ENCODE measurements around the gene ATP6V1E1. TPM values are rescaled to one million over a fixed set of nuclear protein-coding genes. Genes with fewer than 3 reads are reported as not detected.

ATP6V1E1 gene
- total RNA-seq, 2 donors from 2014 or later: 129 to 144 TPM

DNA sequence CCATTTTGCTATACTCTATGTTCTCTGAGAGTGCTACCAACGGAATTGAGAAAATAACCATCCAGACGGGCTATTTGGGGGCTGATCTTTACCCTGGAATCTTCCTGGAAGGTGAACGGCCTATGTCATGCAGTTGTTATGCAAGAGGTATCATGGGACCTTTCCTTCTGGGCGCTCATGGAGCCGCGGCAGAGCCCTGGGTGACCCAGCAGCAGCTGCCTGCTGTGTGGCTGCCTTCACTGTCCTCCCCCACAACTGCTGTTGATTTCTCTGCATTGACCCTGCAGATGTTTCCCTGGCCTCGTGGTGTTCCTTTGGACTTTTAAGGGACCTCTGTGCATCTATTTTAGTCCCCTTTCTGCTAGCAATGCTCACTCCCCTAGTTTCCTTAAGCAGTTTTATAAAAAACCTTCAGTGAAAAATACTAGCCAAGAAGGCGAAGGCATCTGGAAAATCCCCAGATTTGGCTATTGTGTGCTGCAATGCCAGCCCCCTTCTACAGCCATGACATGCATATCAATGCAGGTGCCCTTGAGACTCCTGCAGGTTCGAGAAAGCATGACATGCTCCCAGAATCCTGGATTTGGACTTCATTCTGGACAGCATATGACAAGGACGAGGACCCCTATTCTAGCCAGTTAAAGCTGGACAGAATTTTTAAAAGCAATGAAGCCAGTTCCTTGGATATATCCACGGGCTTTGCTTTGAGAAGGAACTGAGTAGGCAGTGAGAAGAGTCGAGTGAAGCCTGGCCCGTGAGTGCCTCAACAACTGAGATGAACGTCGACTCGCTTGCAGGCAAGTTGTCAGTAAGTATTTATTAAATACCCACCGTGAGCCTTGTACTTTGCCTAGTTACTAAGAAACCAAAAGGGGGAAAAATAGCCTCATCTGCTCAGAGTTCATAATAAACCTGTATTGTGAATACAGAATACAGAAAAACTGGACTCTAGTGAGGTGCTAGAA is 65.4 kb downstream of the ATP6V1E1 start, which contains the start of gene SLC25A18:
TSS of gene SLC25A18 (plus strand) at position 593 of the 965 bp plus-strand sequence. CDS start 16,447 bp downstream, outside the sequence.
- Mint-ChIP-seq H3K27ac (peak within 1 kb of the TSS; percentile 88), H3K4me1 (peaks cover 14% of the 10 kb centered on the region), H3K9me3 (peaks cover 23% of the 10 kb centered on the region), H3K36me3 (ENCODE audit: low read depth) (peaks cover 46% of the 10 kb centered on the region), H3K4me3 (no peak within 1 kb of the TSS), H3K27me3 (ENCODE audit: insufficient read depth) (no peaks in the 10 kb centered on the region)
- WGBS, 2 experiments (ENCODE audit: insufficient coverage in 1 of 2, insufficient read length in 1 of 2): 77% methylated on average over 17 of the region's 17 CpGs
- no peak within 1 kb of the TSS for H3K4me3 ChIP-seq (ENCODE audit: low read length)
- DNase-seq: peak; percentile 72
- H3K9ac ChIP-seq (ENCODE audit: extremely low read depth, low read length, poor library complexity, severe bottlenecking): no peak within 1 kb of the TSS
- H3K9me3 ChIP-seq (ENCODE audit: control insufficient read depth, low read length): peaks cover 19% of the 10 kb centered on the region
- TF ChIP-seq, protein P1, sequence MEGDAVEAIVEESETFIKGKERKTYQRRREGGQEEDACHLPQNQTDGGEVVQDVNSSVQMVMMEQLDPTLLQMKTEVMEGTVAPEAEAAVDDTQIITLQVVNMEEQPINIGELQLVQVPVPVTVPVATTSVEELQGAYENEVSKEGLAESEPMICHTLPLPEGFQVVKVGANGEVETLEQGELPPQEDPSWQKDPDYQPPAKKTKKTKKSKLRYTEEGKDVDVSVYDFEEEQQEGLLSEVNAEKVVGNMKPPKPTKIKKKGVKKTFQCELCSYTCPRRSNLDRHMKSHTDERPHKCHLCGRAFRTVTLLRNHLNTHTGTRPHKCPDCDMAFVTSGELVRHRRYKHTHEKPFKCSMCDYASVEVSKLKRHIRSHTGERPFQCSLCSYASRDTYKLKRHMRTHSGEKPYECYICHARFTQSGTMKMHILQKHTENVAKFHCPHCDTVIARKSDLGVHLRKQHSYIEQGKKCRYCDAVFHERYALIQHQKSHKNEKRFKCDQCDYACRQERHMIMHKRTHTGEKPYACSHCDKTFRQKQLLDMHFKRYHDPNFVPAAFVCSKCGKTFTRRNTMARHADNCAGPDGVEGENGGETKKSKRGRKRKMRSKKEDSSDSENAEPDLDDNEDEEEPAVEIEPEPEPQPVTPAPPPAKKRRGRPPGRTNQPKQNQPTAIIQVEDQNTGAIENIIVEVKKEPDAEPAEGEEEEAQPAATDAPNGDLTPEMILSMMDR (conservative IDR thresholded peaks at IDR 0.05): peak; percentile 64
- no peaks in the 10 kb centered on the region for H3K27me3 ChIP-seq (ENCODE audit: control insufficient read depth, insufficient read depth, low read length, poor library complexity, severe bottlenecking)
- no peaks in the 10 kb centered on the region for H3K4me1 ChIP-seq (ENCODE audit: control insufficient read depth, insufficient read depth, low read length)
- peaks cover 22% of the 10 kb centered on the region for H3K36me3 ChIP-seq (ENCODE audit: control insufficient read depth, insufficient read depth, low read length)
- H3K27ac ChIP-seq (ENCODE audit: low read depth, low read length): peak within 1 kb of the TSS; percentile 57

DNA sequence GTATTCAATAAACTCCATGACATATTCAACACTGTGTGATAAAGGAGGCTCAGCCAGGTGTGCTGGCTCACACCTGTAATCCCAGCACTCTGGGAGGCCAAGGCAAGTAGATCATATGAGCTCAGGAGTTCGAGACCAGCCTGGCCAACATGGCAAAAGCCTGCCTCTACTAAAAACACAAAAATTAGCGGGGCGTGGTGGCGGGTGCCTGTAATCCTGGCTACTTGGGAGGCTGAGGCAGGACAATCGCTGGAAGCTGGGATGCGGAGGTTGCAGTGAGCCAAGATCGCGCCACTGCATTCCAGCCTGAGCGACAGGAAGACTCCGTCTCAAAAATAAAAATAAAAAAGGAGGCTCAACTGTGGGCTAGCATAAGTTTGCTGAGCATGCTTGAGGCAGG is 69.4 kb downstream of the ATP6V1E1 start:
- Mint-ChIP-seq H3K4me3 (no peak overlapping the region), H3K36me3 (ENCODE audit: low read depth) (peaks cover 68% of the 10 kb centered on the region), H3K4me1 (peaks cover 14% of the 10 kb centered on the region), H3K27ac (no peak overlapping the region), H3K9me3 (peaks cover 23% of the 10 kb centered on the region), H3K27me3 (ENCODE audit: insufficient read depth) (no peaks in the 10 kb centered on the region)
- peaks cover 55% of the 10 kb centered on the region for H3K36me3 ChIP-seq (ENCODE audit: control insufficient read depth, insufficient read depth, low read length)
- H3K9ac ChIP-seq (ENCODE audit: extremely low read depth, low read length, poor library complexity, severe bottlenecking): no peak overlapping the region
- H3K9me3 ChIP-seq (ENCODE audit: control insufficient read depth, low read length): peaks cover 19% of the 10 kb centered on the region
- 93 to 95% methylated on average over 10 of the region's 10 CpGs for WGBS, 2 experiments (ENCODE audit: insufficient coverage in 1 of 2, insufficient read length in 1 of 2)
- no peak for DNase-seq
- H3K27me3 ChIP-seq (ENCODE audit: control insufficient read depth, insufficient read depth, low read length, poor library complexity, severe bottlenecking): no peaks in the 10 kb centered on the region
- H3K4me3 ChIP-seq (ENCODE audit: low read length): no peak overlapping the region
- no peaks in the 10 kb centered on the region for H3K4me1 ChIP-seq (ENCODE audit: control insufficient read depth, insufficient read depth, low read length)
- H3K27ac ChIP-seq (ENCODE audit: low read depth, low read length): no peak overlapping the region
- TF ChIP-seq, protein P1 (conservative IDR thresholded peaks at IDR 0.05): no peak

DNA sequence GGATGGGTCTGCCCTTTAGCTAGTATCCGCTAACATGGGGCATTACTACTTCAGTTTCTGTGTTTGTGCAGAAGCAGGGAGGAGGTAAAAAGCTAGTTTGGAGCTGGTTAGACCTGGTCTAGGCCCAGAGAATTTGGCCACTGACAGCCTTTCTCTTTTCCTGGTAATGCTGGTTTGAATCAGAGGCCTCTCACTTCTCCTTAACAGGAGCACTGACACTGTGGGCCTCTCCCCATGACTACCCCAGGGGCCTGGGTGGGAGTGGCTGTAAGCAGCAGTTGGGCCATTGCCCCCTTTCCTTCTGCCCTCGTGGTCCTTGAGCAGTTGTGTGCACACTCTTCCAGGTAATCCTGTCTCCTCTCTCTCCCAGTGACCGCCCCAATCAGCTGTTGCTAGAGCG is 73.7 kb downstream of the ATP6V1E1 start:
- H3K27ac Mint-ChIP-seq: no peak overlapping the region
- H3K4me1 Mint-ChIP-seq: no peaks in the 10 kb centered on the region
- H3K36me3 Mint-ChIP-seq (ENCODE audit: low read depth): peaks cover 82% of the 10 kb centered on the region
- Histone ChIP-seq H3K9ac (ENCODE audit: extremely low read depth, low read length, poor library complexity, severe bottlenecking) (no peak overlapping the region), H3K4me3 (ENCODE audit: low read length) (no peak overlapping the region), H3K27me3 (ENCODE audit: control insufficient read depth, insufficient read depth, low read length, poor library complexity, severe bottlenecking) (no peaks in the 10 kb centered on the region), H3K27ac (ENCODE audit: low read depth, low read length) (no peak overlapping the region), H3K36me3 (ENCODE audit: control insufficient read depth, insufficient read depth, low read length) (peaks cover 92% of the 10 kb centered on the region), H3K9me3 (ENCODE audit: control insufficient read depth, low read length) (peaks cover 12% of the 10 kb centered on the region), H3K4me1 (ENCODE audit: control insufficient read depth, insufficient read depth, low read length) (no peaks in the 10 kb centered on the region)
- H3K27me3 Mint-ChIP-seq (ENCODE audit: insufficient read depth): no peaks in the 10 kb centered on the region
- no peak for DNase-seq
- 95 to 100% methylated on average over 2 to 4 of the region's 4 CpGs for WGBS, 2 experiments (ENCODE audit: insufficient coverage in 1 of 2, insufficient read length in 1 of 2)
- no peak overlapping the region for H3K4me3 Mint-ChIP-seq
- H3K9me3 Mint-ChIP-seq: peaks cover 13% of the 10 kb centered on the region
- TF ChIP-seq, protein P1 (conservative IDR thresholded peaks at IDR 0.05): no peak

Data from endodermal cell (in vitro differentiated cells).